GM06990 (cell line): Measurements from ENCODE around the gene PROSER3.
A peak's percentile ranks its signal among the peaks of the same experiment; 100 is the strongest.

Source experiments
- DNase-seq: peaks from one replicate; pipeline ENCODE4 v3.0.0-alpha.2; 2011; ENCODE audit not compliant: insufficient read length; ENCODE audit errors: extremely low read depth
- H3K27me3 ChIP-seq: replicated peaks from 2 replicates; pipeline ENCODE4 v1.6.0; 2011; ENCODE audit warnings: low read length; ENCODE audit not compliant: control insufficient read depth, insufficient read depth
- H3K36me3 ChIP-seq: 2 replicates; pipeline ENCODE4 v1.5.1; 2011; ENCODE audit warnings: low read length; ENCODE audit not compliant: control insufficient read depth, insufficient read depth
- H3K4me3 ChIP-seq: replicated peaks from 2 replicates; pipeline ENCODE4 v1.5.1; 2011; ENCODE audit warnings: low read depth, mild to moderate bottlenecking, control low read depth, low read length
- TF ChIP-seq, protein P1 (sequence below): IDR thresholded peaks from 2 replicates; pipeline ENCODE4 v1.5.1; 2011; ENCODE audit warnings: low read length, control low read depth, mild to moderate bottlenecking, inconsistent platforms; ENCODE audit not compliant: insufficient read depth, poor library complexity, severe bottlenecking

Gene PROSER3

DNA sequence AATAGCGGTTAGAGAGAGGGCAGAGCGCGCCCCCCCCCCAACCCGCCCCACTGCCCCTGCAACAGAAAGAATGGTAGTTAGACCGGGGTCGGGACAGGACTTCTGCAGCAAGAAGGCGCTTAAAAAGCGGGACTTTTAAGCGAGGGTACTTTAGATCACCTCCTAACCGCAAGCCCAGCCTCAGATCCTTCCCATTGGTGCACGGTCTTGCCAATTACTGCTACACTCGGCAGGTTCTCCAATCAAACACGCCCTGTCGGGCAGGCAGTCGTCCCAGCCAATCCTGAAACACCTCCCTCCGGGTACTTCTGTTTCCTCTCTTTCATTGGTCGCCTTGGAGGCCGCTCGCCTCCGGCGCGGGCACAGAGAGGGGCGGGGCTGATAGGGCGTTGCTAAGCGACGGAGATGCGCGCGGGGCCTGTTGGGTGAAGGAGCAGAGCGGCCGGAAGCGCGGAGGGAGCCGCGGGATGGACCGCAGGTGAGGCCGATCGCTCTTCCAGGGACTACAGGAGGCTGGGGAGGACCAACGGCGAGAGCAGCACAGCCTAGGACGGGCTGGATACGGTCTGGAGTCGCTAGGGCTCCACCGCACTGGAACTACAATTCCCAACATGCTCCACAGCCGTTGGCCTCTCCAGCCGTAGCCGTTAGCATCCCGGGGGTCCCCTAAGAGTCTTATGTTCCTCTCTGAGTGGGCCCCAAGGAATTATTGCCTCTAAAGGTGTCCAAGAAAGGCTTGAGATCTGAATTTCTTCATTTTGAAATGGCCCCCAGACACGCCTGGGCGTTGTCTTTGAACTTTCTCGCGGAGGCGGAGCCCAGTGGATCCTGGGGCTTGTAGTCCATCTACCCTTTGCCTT is at the start of gene PROSER3:
Gene PROSER3 (plus strand): TSS at position 428 of the 860 bp plus-strand sequence. CDS start 40 bp downstream, at position 468.
- Histone ChIP-seq H3K4me3 (peak within 1 kb of the TSS; percentile 81), H3K27me3 (no peaks in the 10 kb centered on the region), H3K36me3 (peaks cover 19% of the 10 kb centered on the region)
- DNase-seq, result peak; percentile 99
- TF ChIP-seq, protein P1, sequence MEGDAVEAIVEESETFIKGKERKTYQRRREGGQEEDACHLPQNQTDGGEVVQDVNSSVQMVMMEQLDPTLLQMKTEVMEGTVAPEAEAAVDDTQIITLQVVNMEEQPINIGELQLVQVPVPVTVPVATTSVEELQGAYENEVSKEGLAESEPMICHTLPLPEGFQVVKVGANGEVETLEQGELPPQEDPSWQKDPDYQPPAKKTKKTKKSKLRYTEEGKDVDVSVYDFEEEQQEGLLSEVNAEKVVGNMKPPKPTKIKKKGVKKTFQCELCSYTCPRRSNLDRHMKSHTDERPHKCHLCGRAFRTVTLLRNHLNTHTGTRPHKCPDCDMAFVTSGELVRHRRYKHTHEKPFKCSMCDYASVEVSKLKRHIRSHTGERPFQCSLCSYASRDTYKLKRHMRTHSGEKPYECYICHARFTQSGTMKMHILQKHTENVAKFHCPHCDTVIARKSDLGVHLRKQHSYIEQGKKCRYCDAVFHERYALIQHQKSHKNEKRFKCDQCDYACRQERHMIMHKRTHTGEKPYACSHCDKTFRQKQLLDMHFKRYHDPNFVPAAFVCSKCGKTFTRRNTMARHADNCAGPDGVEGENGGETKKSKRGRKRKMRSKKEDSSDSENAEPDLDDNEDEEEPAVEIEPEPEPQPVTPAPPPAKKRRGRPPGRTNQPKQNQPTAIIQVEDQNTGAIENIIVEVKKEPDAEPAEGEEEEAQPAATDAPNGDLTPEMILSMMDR, result no peak

DNA sequence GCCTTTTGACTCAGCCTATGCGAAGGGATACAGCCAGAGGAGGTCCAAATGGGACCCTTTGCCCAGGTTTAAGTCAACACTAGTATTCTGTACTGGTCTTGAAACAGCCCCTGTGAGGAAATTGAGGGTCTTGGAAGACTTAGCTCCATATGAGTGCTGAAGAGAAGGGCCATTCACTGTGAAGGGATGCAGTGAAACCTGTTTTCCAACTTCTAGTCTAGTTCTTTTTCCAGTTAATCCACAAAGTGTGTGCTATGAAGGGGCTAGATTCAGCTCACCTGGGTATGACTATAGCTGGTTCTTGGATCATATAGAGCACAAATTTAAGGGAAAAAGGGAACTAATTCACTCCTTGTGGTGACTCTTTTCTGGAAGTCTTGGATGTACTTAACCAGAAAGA is 49.6 kb upstream of the PROSER3 start:
- no peak overlapping the region for H3K4me3 ChIP-seq
- TF ChIP-seq, protein P1, result no peak
- H3K36me3 ChIP-seq, result no peaks in the 10 kb centered on the region
- no peaks in the 10 kb centered on the region for H3K27me3 ChIP-seq
- DNase-seq, result no peak

DNA sequence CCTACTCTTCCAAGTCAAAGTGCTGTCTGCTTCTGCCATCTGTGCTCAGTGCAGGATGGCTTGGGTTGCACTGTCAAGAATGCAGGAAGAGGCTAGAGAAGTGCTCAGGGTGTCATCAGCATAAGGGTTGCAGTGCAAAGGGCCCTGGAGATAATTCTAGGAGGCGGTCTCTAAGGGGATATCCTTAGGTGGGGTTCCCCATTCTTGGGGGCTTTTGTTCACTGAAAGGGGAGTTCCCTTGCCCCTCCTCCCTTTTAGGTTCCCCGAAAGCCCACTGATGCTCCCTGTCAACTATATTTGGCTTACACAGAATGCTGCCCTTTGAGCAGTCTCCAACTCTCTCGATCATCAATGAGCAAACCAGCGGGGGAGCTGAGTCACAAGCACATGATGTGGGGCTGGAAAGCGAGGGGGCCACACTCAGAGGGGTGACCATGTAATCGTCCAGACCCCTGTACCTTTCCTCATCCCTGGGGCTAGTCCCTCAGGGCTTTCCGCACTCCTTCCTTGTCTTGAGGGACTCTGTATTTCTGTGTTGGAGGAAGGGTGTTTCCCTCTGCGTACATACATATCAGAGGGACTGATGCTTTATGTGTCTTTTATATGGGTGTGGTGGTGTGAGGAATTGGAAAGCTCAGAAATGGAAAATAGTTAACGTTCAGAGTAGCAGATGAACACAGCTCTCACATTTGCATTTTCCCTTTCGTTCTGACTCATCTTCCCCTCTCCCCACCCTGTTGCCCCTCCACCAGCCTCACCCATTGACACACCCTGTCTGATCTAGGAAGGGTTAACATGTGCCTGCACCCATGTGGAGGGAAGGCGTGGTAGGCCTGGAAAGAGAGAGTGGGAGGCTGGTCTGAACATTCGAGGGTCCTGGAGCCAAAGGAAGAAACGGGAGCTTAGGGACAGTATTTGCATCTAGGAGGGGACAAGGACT is 46.9 kb upstream of the PROSER3 start:
- Histone ChIP-seq H3K27me3 (no peaks in the 10 kb centered on the region), H3K36me3 (peaks cover 6% of the 10 kb centered on the region), H3K4me3 (peak overlapping the region; percentile 43)
- TF ChIP-seq, protein P1, result no peak
- peak; percentile 83 for DNase-seq

DNA sequence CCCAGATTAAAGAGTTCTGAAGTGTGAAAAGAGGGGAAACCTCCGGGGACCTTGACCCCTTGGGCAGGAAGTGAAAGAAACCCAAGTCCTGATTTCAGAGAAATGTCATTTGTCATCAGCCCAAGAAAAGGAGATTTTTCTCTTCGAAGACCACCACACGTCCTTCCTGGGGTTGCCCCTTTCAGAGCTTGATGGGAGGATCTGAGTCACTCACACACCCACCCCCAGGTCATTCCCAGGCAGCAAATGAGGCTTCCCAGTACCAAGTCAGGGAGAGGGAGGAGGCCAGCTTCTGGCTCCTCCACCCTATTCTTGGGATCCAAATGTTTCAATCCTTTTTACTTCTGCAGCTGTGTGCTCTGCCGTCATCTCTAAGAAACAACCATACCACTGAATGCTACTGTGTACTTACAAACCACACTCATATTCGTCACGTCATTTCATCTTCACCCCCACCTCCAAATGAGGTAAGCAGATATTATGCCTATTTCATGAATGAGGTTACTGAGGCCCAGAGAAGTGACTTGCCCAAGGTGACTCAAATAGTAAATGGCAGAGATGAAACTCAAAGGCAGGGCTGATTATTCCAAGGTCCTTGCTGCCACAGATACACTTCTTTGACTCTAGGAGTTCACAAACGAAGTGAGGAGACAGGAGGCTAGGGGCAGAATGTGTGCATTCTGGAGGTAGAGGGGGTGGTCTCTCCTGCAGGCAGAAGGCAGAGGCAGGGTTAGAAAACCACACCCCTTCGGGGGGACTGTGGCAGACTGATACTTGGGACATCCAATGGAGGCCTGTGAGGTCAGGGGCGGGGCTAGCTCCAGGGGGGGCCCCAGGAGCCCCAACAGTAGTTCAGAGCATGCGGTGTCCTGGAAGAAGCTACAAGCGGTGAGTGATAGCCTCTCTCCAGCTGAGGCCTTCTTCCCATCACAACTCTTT is 45.1 kb upstream of the PROSER3 start:
- H3K4me3 ChIP-seq, result peak overlapping the region; percentile 85
- H3K36me3 ChIP-seq, result peaks cover 7% of the 10 kb centered on the region
- TF ChIP-seq, protein P1, result no peak
- DNase-seq, result peak; percentile 85
- no peaks in the 10 kb centered on the region for H3K27me3 ChIP-seq

DNA sequence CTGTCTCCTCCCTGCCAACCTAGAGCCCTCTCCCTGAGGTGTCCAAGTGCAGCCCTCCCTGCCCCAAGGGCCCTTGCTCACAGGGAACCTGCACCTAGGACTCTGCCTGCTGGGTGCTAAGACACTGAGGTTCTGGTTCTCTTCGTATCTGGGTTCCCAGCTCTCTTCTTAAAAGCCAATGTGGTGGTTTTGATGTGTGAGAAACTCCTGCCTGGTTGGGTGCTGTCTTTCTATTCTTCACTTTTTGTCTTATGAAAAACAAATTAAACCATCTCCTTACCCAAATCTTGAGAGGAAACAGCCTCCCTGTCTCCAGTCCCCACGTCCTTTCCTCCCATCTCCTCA is 44.5 kb upstream of the PROSER3 start:
- DNase-seq, result no peak
- Histone ChIP-seq H3K36me3 (peaks cover 7% of the 10 kb centered on the region), H3K27me3 (no peaks in the 10 kb centered on the region)

More for the DNA sequence above, 44.5 kb upstream of the PROSER3 start:
- TF ChIP-seq, protein P1, result no peak
- peak overlapping the region; percentile 85 for H3K4me3 ChIP-seq
